ENCODE results near the gene ASPG.
"Not testable (repeated sequence)": the region's sequence is repeated elsewhere in the genome, so short reads cannot be mapped to it uniquely, and the experiment has no call there.

Gene ASPG

DNA sequence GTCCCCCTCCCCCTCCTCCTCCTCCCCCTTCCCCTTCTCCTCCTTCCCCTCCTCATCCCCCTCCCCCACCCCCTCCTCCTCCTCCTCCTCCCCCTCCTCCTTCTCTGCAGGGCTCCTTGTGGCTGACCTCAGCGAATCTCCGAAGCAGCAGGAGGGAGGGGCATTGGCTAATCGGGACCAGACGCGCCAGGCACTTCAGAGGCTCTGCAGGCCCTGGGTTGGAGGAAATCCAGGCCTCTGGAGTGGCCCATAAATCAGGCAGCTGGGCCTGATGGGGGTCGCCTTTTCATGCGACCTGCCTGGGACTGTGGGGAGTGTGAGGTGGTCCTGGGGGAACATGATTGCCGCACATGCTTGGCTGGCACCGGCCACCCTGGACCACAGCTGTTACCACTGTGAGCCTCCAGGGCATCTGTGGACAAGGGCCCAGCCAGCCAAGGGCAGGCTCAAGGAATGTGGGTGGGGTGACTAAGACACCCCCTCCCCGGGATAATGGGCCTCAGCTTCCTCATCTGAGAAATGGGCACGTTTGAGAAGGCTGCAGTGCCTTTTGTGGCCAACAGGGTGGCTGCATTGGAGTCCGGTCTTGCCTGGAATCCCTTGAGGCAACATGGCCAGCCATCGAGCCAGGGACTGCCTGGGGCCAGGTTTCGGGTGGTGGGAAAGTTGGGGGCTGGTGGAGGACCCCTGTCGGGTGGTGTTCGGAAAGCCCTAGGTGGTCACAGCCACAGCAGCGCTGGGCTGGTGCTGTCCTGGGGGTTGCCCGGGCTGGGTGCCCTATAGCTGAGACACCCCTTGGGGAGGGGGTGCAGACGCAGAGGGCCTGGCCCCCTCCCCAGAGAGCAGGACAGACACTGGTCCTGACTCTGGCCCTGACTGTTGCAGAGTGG lies 64.9 kb downstream of the ASPG start:
- no peak for DNase-seq

DNA sequence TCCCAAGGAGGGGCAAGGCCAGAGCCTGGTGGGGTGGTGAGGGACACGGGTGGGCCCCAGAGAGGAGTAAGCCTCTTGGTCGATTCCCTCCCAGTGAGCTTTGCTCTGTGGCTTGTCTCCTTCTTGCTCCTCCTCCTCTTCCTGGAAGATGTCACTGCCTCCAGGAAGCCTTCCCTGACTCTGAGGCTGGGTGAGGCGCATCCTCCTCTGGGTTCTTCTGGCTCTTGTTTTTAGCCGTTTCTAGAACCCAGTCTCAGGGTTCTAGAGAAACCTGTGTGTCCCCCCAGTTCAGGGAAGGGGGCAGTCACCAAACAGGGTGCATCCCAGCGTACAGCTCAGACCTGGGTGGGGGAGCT lies 65.5 kb downstream of the ASPG start:
- DNase-seq, result no peak

DNA sequence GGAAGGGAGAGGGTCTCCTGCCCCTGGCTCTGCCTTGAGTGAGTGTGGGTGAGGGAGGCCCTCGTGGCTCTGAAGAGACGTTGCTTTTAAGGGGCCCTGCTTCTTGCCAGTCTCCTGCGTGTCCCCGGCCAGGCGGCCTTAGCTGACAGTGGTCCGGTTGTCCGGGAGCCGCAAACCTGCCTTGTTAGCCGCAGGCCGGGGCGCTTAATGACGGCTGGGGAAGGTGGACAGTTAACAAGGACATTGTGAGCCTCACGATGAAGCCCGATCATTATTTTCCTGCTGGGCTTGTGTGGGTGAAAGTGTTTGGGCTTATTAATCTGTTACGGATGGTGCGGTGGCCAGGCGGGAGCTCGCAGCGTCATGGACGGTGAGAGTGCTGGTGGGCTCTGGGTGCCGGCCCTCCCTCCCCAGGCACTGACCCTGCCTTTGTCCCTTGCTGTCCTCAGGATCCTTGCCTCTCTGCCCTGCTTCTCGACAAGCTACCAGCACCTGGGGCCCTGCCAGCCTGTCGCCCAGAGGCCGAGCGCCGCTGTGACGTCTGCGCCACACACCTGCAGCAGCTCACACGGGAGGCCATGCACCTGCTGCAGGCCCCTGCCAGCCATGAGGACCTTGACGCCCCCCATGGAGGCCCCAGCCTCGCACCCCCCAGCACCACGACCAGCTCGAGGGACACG lies 66.2 kb downstream of the ASPG start:
- DNase-seq, result no peak

DNA sequence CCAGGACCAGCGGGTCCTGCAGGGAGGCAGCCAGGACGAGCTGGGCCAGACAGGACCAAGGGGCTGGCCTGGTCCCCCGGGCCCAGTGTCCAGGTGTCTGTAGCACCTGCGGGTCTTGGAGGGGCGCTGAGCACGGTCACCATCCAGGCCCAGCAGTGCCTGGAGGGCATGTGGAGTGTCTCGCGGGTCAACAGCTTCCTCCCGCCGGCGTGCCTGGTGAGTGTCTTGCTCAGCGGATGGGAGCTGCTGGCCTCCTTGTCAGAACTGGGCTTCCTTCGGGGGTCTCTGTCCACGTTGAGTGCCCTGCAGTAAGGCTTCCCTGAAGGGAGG lies 66.7 kb downstream of the ASPG start:
- no peak for DNase-seq

DNA sequence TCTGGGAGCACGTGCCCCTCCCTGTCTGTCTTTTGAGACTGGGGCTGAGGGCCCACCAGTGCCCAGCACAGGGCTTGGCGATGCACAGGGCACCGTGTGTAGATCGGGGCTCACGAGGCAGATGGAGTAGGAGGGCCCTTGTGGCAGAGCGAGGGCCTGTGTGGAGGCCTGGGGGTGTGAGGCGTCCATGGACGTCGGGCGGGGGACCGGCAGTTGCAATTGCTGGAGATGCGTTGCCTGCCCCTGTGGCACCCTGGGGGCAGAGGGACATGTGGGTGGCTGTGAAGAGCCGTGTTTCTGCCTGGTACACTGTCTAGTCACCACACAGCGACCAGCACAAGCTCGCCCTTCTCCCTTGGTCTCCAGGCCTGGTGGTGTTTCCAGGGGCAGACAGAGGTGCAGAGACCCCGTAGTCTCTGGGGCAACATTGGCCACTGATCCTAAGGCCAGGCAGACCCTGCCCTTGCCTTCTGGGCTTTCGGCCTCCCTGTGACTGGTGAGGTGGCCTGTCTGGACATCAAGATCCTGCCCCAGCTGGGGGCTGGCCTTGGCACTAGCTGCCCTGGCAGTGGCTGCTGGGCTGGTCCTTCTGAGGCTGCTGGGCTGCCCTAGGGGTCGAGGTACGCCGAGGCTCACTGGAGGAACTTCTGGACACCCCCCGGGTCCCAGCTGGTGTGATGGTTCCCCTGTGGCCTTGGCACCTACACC lies 67.3 kb downstream of the ASPG start:
- DNase-seq, result no peak

DNA sequence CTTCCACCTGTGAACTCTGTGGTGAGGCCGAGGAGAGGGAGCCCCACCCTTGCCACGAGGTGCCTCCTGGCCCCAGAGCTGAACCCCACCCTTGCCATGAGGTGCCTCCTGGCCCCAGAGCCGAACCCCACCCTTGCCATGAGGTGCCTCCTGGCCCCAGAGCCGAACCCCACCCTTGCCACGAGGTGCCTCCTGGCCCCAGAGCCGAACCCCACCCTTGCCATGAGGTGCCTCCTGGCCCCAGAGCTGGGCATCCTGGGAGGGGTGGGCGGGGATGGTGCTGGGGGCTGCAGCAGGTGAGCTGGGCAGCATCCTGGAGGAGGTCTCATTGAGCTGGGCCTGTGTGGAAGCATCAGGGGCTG lies 67.9 kb downstream of the ASPG start:
- not testable (repeated sequence) for DNase-seq

DNA sequence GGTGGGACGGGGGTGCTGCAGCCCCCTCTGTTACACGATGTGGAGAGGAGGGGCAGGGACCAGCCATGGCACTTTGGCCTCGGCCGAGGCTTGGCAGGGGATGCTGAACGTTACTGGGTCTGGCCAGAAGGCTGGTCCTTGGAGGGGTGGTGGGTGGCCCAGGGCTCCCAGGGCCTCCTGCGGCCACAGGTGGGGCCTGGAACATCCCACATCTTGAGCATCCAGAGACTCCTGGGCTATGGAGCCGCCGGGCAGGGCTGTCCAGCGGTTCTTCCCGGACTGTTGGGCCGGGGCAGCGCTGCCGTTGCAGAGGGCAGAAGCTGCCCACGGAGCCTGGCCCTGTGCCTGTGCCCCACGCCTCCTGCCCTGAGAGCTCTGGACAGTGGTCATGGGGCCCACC lies 68.7 kb downstream of the ASPG start:
- no peak for DNase-seq

DNA sequence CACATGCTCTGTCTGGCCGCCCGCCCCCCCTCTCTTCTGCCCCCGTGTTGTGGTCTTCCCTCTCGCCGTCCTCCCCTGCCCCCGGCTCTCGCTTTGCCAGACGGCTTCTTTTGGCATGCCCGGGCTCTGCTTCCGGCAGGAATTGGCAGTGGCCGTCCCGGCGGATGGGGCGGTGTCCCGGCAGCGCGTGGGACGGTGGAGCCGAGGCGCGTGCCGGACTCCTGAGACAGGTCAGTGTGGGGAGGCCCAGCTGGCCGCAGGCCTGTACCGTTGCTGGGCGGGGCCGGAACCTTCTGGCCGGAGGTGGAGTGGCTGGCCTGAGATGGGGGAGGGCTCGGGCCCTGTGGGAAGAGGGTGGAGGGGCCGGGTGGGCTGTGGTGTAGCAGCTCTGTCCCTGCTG lies 70.0 kb downstream of the ASPG start:
- DNase-seq, result no peak

DNA sequence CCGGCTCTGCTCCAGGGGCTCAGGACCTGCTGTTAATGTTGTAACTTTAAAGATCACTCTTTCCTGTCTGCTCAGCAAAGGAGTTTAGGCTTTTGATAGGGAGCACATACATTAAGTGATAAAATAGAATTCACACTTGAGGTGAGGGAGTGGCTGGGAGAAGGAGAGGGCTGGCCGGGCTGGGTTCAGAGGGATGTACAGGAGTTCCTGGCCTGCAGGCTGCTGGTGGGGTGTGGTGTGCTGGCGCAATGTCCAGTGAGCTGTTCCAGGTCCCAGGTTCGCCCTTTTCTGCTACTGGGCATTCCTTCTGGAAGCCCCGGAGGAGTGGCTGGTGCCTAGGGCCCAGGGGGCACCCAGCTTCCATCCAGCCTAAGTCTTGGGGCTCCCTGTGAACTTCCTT lies 70.6 kb downstream of the ASPG start:
- no peak for DNase-seq

DNA sequence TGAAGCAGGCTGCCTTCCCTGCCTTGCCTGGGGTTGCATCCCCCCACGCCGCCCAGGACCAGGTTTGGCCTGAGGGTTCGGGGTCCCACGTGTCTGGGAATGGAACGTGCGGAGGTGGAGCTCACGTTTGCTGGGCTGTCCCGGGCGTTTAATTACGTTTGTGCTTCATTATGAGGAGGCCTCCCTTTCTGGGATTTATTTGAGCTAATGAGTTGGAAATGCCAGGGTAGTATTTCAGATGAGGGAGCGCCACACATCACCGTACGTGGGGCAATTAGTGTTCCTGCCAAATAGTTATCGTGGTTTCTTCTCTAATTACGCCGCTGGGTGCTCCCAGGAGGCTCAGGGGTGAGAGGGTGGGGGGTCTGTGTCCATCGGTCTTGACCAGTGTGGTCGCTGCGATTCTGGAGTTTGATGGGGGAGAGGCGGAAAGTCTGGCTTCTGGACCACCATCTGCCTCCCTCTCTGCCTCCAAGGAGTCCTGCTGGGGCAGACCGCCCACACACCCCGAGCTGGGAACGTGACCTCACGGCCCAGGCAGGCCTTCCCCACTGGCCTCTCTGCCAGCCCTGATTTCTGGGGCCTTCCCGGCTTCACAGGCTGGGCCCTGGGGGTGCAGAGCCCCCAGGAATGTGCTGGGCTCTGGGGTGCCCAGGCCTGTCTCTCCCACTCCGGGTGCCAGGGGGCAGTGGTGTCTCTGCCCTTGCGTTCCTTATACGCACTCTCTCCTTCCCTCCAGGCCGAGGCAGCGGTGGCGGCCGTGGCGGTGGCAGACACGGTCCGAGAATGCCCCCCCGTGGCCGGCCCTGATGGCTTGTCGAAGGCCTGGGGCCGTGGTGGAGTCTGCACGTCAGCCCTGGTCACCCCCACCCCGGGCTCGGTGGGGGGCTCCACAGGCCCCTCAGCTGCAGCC lies 71.8 kb downstream of the ASPG start:
- no peak for DNase-seq

DNA sequence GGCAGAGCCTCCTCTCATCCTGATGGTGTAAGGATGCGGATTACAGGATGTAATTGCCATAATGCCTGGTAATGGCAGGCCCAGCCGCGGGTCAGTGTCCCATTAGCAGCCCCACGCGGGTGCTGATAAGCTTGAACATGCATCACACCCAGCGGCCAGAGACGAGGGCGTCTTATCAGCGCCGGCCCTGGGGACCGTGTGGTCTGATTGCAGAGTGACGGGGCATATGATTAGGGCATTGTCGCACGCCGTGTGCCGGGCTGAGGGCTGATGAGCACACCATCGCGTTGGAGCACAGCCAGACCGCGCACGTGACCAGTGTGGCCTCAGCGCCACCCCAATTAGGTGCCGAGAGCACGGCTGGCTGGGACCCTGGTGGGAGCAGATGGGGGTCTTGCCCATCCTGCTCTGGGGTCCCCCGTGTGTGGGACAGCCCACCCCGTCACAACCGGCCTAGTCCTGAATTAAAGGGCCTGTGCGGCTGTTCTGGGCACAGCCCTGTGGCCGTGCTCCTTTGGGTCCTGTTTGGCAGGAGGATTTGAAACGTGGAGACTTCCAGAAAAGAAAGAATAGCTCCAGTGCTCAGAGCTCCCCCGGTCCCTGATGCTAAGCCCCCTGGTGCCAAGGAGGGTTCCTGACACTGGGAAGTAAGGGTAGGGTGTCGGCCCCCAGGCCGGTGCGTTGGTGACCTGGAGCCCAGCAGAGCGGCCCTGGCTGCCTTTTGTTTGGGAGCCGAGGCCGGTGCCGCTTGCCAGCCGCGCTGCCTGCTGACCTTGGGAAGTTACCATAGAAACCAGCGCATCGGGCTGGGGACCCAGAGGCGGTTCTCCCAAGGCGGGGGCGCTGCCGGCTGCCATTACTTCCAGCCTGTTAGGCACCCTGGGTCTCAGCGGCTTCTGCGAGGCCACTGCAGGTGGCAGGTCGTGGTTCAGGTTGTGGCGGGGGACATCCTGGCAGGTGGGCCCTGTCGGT lies 73.6 kb downstream of the ASPG start:
- no peak for DNase-seq

DNA sequence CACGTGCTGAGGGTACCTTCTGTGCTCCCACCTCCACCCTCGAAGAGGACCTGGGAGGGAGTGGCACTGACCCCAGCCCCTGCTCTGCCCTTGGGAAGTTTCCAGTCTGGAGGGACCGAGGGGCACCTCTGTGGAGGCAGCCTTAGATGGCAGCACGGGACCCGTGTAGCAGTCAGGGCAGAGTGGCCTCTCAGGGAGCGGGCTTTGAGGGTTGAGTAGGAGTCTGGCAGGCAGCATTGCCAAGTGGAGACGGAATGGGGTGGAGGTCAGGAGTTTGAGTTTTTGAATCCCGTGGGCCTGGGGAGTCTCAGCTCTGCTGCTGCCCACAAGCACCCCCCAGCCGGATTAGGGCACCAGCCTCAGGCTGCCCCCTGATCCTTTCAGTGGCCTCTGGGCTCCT lies 74.5 kb downstream of the ASPG start:
- no peak for DNase-seq

DNA sequence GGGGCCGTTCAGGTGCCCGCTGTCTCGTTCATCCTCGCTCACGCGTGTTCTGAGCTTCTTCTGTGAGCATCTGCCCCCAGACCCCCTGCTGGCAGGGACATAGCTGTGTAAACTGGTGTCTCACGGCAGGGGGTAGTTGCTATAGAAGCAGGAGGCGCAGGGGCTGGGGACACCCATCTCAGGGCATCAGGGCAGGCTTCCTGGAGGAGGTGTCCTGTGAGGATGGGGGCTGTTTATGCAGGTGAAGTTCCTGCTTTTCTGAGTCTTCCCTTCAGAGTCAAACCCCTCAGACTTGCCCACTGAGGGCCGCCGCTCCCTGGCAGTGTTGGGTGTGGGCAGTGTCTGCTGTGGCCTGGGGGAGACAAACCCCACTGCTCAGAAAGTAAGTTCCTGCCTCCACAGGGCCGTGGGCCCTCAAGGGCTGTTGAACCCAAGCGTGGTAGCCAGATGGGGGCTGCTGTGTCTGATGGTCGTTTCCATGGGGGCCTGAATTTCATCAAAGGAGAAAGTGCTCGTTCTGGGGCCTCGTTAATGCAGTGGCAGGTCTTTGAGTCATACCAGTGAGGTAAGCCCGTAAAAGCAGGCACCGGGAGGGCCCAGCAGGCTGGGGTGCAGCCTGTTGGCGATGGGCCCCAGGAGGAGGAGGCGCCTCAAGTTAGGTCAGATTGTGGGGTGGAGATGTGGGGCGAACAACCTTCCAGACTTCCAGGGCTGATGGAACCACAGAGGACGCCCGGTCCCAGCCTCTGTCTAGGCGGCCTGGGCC lies 76.3 kb downstream of the ASPG start:
- no peak for DNase-seq

DNA sequence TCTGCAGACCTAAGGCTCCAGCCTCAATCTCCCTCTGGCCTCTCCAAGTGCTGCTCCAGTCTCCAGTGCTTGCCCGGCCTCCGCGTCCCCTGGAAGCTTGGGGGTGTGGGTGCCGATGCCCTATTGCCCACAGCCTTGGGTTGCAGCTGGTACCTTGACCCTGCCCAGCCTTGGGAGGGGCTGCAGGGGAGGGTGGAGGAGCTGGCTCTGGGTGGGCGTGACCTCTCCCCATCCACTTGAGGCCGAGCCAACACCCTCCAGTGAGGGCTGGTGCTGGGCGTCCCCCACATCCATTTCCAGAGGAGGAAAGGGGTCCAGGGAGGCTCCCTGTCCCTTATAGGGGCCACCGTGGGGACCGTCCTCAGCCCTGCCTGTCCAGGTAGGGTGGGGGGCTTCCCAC lies 77.0 kb downstream of the ASPG start:
- no peak for DNase-seq

DNA sequence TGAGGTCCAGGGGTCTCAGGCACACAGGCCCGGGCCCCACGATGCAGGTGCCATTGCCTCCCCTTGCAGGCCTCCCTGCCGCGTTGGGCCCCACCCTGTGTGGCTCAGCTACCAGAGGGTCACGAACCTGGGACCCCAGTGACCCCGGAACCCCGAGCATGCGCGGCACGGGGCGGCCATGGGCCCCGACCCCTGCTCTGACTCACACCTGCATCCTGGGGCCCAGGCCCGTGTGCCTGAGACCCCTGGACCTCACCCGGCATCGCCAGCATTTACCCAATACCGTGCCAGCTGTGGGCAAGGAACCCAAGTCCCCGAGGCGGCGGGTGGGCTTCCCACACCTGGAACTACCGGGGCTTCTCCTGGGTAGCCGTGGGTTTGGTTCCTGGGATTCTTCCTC lies 78.0 kb downstream of the ASPG start:
- no peak for DNase-seq

DNA sequence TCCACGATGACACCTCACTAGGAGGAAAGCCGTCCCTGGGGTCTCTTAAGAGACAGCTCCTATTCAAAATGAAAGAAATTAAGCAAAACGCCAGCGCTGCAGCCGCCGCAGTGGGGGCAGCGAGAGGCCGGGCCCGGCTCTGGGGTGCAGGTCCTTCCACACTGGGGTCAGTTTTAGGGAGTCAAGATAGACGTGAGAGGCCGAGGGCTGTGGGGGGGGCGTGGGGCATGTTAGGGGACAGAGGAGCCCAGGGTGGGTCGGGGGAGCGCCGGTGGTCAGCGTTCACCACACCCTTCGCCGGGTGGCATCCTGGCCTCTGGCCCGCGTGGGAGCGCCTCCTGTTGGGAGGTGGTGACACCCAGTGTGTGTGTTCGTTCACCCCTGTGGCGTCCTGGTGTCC lies 78.5 kb downstream of the ASPG start:
- no peak for DNase-seq

DNA sequence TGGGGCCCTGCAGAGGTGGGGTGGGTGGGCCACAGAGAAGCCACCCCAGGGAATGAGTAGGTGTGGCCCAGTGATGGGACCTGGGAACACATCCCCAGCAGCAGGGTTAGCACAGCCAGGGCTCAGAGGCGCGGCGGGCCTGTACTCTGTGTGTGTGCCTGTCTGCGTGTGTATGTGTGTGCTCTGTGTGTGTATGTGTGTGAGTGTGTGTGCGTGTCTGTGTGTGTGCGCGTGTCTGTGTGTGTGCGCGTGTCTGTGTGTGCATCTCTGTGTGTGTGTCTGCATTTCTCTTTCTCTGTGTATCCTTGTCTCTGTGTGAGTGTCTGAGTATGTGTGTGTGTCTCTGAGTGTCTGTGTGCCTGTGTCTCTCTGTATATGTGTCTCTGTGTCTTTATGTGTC lies 79.0 kb downstream of the ASPG start:
- DNase-seq, result no peak
